Stimulated activated CD4-positive, alpha-beta T cell treated with anti-CD3 and anti-CD28 coated beads, Interleukin-12 subunit alpha, Interleukin-12 subunit beta, amount 100 ng/mL, for 4 hours (primary cell): Measurements from ENCODE around the gene COMMD1.
"Not testable (repeated sequence)": the region's sequence is repeated elsewhere in the genome, so short reads cannot be mapped to it uniquely, and the experiment has no call there.

Experiments
- DNase-seq: peaks from one replicate; pipeline ENCODE4 v3.0.0-alpha.2; 2020

The COMMD1 gene

GRCh38 chr2:61966087-61966727 is 60.7 kb downstream of the COMMD1 start:
- no peak for DNase-seq

- no peak for DNase-seq
Observed at GRCh38 chr2:61967262-61967661, 61.8 kb downstream of the COMMD1 start.

- DNase-seq = no peak
Observed at GRCh38 chr2:61969376-61969775, 63.9 kb downstream of the COMMD1 start.

GRCh38 chr2:61970807-61971556 is 65.5 kb downstream of the COMMD1 start:
- no peak for DNase-seq

GRCh38 chr2:61978522-61978921 is 73.0 kb downstream of the COMMD1 start:
- DNase-seq = no peak

GRCh38 chr2:61980758-61981157 is 75.3 kb downstream of the COMMD1 start:
- no peak for DNase-seq

GRCh38 chr2:61984682-61985081 is 79.2 kb downstream of the COMMD1 start:
- DNase-seq = no peak

- no peak for DNase-seq
Observed at GRCh38 chr2:61988462-61989366, 83.2 kb downstream of the COMMD1 start.

GRCh38 chr2:61993422-61994024 is 88.0 kb downstream of the COMMD1 start:
- DNase-seq = no peak

GRCh38 chr2:61994531-61994930 is 89.1 kb downstream of the COMMD1 start:
- no peak for DNase-seq

GRCh38 chr2:61995065-61995464 is 89.6 kb downstream of the COMMD1 start:
- DNase-seq = no peak

GRCh38 chr2:61995515-61995914 is 90.0 kb downstream of the COMMD1 start:
- no peak for DNase-seq

- DNase-seq = no peak
Observed at GRCh38 chr2:61998426-61998825, 93.0 kb downstream of the COMMD1 start.

- DNase-seq = no peak
Observed at GRCh38 chr2:62000538-62000937, 95.1 kb downstream of the COMMD1 start.

GRCh38 chr2:62001431-62001830 is 96.0 kb downstream of the COMMD1 start:
- no peak for DNase-seq

GRCh38 chr2:62004428-62004827 is 99.0 kb downstream of the COMMD1 start:
- not testable (repeated sequence) for DNase-seq

- no peak for DNase-seq
Observed at GRCh38 chr2:62007555-62007954, 102.1 kb downstream of the COMMD1 start.

- DNase-seq = no peak
Observed at GRCh38 chr2:62010632-62011256, 105.3 kb downstream of the COMMD1 start.

GRCh38 chr2:62013641-62014040 is 108.2 kb downstream of the COMMD1 start:
- DNase-seq = no peak

GRCh38 chr2:62014102-62014501 is 108.6 kb downstream of the COMMD1 start:
- no peak for DNase-seq

- no peak for DNase-seq
Observed at GRCh38 chr2:62016957-62017356, 111.5 kb downstream of the COMMD1 start.

- DNase-seq = no peak
Observed at GRCh38 chr2:62029910-62030309, 124.4 kb downstream of the COMMD1 start.

- no peak for DNase-seq
Observed at GRCh38 chr2:62030902-62031301, 125.4 kb downstream of the COMMD1 start.
